AG09309 (cell line): ENCODE results near the gene ZNF236.

ENCODE experiments used
- DNase-seq: peaks from one replicate; pipeline ENCODE4 v3.0.0-alpha.2; 2010; ENCODE audit warnings: low read depth
- H3K4me3 ChIP-seq: 2 replicates; pipeline ENCODE4 v1.5.1; 2011; ENCODE audit warnings: mild to moderate bottlenecking, low read depth, low read length, moderate library complexity; ENCODE audit not compliant: control insufficient read depth
- TF ChIP-seq, protein P1 (sequence below): IDR thresholded peaks from 2 replicates; pipeline ENCODE4 v1.5.1; 2011; ENCODE audit warnings: mild to moderate bottlenecking, low read depth, low read length, inconsistent platforms; ENCODE audit not compliant: insufficient read depth, control insufficient read depth; ENCODE audit errors: missing control alignments

Gene ZNF236

DNA sequence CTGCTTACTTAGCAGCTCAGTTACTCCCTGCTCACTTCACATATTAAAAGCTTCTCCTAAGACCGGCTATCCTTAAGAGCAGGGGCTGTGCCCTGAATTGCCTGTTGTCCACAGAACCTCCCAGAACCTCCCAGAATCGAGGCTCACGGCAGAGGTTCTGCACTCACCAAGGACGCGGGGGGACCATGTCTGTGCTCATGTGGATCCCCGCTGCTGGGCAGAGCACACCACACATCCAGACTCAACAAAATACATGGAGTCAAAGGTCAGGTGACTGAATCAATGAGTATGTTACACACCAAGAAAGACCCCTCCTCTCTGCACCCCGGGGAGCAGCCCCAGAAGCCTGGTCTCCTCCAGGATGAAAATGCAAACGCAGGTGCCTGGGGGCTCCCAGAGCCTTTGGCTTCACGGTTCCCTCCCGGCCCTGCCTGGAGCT is 161.3 kb downstream of the ZNF236 start:
- no peak for DNase-seq
- no peak overlapping the region for H3K4me3 ChIP-seq
- TF ChIP-seq, protein P1, sequence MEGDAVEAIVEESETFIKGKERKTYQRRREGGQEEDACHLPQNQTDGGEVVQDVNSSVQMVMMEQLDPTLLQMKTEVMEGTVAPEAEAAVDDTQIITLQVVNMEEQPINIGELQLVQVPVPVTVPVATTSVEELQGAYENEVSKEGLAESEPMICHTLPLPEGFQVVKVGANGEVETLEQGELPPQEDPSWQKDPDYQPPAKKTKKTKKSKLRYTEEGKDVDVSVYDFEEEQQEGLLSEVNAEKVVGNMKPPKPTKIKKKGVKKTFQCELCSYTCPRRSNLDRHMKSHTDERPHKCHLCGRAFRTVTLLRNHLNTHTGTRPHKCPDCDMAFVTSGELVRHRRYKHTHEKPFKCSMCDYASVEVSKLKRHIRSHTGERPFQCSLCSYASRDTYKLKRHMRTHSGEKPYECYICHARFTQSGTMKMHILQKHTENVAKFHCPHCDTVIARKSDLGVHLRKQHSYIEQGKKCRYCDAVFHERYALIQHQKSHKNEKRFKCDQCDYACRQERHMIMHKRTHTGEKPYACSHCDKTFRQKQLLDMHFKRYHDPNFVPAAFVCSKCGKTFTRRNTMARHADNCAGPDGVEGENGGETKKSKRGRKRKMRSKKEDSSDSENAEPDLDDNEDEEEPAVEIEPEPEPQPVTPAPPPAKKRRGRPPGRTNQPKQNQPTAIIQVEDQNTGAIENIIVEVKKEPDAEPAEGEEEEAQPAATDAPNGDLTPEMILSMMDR: no peak

DNA sequence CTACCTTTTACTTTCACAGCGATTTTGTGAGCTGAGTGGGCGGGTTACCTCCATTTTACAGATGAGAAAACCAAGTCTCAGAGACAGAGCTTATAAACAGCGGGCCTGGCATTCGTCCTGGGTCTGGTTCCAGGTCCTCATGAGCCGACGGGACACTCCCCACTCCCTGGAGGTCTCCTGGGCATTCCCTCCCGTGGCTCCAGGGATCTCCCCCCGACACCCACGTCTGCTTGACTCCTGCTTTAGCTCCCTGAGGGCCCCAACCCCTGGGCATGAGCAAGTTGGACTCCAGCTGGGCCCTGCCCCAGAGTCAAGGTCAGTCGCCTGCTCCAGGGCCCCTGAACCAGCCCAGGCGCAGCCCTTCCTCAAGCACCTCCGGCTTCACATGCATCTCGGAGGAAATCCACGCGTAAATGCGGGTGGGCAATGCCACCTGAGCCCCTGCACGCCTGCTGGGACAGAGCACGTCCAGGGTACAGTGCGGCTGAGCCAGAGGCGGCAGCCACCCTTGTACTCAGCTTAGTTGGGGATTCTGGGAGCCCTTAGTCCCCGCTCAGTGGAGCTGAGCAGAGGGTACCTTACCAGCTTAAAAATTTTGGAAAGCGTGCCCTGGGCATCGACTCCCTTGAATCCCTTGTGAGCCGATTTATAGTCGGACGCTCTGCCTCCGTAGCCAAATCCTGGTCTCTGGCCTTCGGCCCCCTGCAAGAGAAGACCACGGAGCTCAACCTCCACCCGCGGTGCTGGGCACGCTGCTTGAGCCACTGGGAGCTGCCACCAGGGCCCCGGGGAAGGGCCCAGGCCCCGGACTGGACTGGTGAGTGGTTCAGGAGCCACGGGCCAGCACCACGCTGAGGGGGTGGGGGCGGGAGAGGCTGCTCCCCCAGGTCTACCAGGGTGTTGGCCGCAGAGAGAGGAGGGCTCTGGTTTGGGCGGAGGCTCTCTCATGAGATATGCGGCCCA is 162.1 kb downstream of the ZNF236 start:
- TF ChIP-seq, protein P1: no peak
- no peak for DNase-seq
- H3K4me3 ChIP-seq: no peak overlapping the region

DNA sequence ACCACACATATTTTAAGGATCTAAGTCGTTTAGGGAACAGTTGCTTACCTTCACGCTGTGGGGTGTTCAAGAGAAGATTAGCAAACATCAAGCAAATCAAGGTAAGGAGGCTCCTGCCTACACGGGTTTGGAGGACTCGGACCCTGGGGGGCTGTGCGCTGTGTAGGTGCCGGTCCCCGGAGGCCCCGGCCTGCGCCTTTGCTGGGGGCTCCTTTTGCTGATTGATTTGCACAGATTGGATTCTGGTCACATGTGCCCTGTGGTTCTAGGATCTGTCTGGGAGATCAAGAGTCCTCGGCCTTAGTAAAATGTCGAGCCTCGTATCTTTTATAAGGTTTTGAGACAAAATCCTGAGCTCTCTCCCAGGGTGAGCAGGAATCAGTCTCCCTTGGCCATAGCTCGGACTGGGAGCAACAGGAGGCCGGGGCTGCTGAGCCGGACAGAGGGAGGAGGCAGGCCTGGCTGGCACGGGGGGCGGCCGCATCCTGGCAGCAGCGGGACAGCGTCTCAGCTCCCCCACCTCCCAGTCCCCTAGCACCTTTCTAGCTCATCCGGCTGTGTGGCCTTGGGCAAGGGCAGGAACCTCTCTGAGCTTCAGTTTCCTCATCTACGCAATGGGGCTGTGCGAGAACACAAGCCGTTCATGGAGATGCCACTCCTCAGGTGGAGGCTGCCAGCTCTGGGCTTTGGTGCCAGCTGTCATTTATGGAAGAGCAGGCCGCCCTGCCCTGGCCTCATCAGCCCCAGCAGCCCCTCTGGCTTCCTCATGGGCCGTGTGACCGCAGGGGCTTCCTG is 163.0 kb downstream of the ZNF236 start:
- no peak overlapping the region for H3K4me3 ChIP-seq
- DNase-seq: no peak
- TF ChIP-seq, protein P1: no peak

- no peak overlapping the region for H3K4me3 ChIP-seq
- no peak for DNase-seq
- TF ChIP-seq, protein P1: no peak
Observed at GRCh38 chr18:76985951-76986236, 163.5 kb downstream of the ZNF236 start.

GRCh38 chr18:76986406-76986805 is 164.0 kb downstream of the ZNF236 start:
- no peak overlapping the region for H3K4me3 ChIP-seq
- DNase-seq: no peak
- TF ChIP-seq, protein P1: no peak

DNA sequence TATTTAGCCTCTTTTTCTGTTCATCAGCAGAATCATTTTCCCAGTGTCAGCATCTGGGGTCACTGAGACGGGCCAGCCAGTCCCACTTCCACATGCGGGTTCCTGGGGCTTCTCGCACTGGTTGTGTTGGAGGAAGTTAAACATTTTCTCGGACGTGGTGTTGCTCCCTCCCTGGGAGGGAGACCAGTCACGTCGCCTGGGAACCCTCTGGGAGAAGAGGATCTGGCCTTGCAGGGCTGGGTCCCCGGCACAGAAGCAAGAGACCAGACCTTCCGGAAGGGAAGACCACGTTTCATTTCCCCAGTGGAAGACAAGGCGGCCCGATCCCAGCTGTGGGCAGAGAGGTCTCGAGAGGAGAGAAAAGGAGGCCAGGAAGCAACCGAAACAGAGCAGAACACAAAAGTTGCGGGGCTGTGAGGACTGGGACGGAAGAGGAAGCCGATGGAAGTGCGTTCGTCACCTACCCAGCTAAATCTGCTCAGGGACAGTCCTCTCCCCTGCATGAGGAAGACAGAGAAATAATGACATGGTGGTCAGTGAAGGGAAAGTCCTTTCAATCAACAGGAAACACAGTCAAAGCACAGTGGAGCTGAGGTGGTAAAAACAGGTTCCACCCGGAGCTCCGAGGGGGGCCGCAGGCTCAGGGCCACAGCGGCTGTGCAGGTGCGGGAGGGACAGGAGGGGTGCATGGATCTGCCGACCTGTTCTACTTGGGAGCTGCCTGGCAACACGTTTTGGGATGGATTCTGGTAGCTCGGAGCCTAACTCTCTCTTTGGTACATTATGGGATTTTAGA is 165.9 kb downstream of the ZNF236 start:
- TF ChIP-seq, protein P1: no peak
- DNase-seq: no peak
- H3K4me3 ChIP-seq: no peak overlapping the region
